HUES48 (cell line): ENCODE data around the gene RABL3.
"Not testable (repeated sequence)": the region's sequence is repeated elsewhere in the genome, so short reads cannot be mapped to it uniquely, and the experiment has no call there.

Source experiments
- H3K27ac ChIP-seq: one replicate; pipeline ENCODE4 v1.7.0; 2013; ENCODE audit warnings: low read depth, low read length, inconsistent platforms
- H3K27me3 ChIP-seq: 2 replicates; pipeline ENCODE4 v1.6.1; 2013; ENCODE audit warnings: mild to moderate bottlenecking, low read length; ENCODE audit not compliant: control insufficient read depth, insufficient read depth
- H3K36me3 ChIP-seq: 2 replicates; pipeline ENCODE4 v1.6.1; 2013; ENCODE audit warnings: low read length; ENCODE audit not compliant: control insufficient read depth, insufficient read depth
- H3K4me1 ChIP-seq: 2 replicates; pipeline ENCODE4 v1.6.1; 2013; ENCODE audit warnings: mild to moderate bottlenecking, low read length; ENCODE audit not compliant: control insufficient read depth, insufficient read depth
- H3K4me3 ChIP-seq: 2 replicates; pipeline ENCODE4 v1.5.1; 2013; ENCODE audit warnings: mild to moderate bottlenecking, low read depth, low read length
- H3K9ac ChIP-seq: 2 replicates; pipeline ENCODE4 v1.6.1; 2013; ENCODE audit warnings: mild to moderate bottlenecking, low read depth, low read length, moderate library complexity
- H3K9me3 ChIP-seq: 2 replicates; pipeline ENCODE4 v1.6.1; 2013; ENCODE audit warnings: low read length; ENCODE audit not compliant: control insufficient read depth, insufficient read depth

The RABL3 gene

DNA sequence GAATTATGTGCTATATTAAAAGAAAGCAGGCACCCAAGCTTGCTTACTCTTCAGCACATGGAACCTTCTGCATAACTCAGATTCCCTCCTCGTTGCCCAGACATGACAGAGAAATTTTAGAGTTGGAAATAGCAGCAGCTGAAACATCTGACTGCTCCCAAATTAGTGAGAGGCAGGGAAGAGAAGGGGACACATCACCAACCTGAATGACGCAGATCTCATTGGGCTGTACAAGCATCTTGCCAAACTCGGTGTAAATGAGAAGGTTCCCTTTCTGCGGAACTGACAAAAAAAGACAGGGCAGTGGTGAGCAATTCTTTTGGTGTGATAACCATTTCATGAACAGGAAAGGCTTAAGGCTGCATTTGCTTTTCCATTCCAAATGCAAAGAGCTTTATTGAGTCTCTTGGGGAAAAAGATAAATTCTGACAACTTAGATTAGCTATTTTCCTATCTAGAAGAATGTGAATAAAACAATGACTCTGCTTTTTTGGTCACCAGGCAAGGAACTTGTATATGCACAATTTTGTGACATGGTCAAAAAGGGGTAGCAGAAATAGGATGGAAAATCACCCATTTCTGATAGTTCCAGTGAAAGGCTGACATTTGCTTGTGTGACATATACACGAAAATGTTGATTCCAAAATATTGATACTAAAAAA, 95.4 kb downstream of the RABL3 start:
- H3K27me3 ChIP-seq, result no peaks in the 10 kb centered on the region
- no peak overlapping the region for H3K4me3 ChIP-seq
- no peaks in the 10 kb centered on the region for H3K4me1 ChIP-seq
- H3K27ac ChIP-seq, result no peak overlapping the region
- H3K9ac ChIP-seq, result no peak overlapping the region
- no peaks in the 10 kb centered on the region for H3K9me3 ChIP-seq
- no peaks in the 10 kb centered on the region for H3K36me3 ChIP-seq

DNA sequence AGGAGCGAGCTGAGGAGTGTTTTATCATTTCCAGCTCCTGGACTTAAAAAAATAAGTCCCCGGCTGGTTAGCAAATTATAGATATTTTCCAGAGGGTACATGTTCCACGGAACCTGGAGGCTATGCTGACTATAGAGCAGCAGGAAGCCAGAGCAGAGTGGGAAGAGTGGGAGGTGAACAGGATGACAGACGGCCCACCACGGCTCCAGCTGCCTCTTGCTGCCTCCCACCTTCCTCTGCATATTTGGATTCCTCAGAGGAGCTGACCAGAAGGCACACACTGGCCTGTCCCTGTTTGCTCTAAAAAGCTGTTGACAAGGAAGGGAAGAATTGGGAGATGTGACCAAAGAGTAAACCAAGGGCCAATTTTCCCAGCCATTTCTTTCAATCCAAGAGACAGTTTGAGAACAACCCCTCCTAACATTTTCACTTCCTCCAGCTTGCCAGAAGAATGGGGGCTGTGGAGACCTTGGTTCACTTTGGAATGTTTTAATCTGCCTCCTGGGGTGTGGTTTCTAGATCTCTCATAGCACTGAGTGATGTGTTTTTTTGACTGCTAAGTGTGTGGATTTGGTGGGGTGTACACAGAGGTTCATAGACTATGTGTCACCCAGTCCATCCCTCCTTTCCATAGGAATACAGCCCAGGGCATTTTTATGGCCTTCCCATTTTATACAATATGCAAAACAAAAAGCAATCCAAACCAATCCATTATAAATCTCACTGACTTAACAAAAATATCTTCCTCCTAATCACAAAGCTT, 97.1 kb downstream of the RABL3 start:
- no peaks in the 10 kb centered on the region for H3K27me3 ChIP-seq
- H3K9me3 ChIP-seq, result no peaks in the 10 kb centered on the region
- no peak overlapping the region for H3K4me3 ChIP-seq
- no peak overlapping the region for H3K9ac ChIP-seq
- no peaks in the 10 kb centered on the region for H3K4me1 ChIP-seq
- no peak overlapping the region for H3K27ac ChIP-seq
- no peaks in the 10 kb centered on the region for H3K36me3 ChIP-seq

DNA sequence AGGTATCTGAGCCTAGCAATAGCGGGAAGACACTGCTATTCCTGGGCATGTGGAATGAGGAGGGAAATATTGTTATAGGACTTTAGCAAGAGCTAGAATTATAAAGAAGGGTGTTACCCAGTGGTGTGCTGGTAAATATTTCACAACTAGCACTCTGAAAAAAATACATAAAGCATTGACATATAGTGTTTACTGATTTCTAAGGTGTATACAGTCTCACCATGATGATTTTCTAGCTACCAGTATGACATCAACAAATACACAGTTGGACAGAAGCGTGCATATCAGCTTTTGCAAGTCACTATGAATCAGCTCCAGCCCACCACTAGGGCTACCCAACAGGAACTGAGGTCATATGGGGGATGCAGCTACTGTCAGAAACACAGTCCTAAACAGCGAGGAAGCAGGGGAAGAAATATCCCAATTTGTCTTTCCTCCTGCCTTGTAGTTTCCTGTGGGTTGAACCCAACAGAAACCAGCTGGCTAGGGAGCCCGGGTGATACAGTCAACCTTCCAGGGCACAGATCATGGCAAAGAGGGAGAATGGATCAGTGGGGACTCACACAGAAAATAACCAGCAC, 99.9 kb downstream of the RABL3 start:
- H3K27ac ChIP-seq, result no peak overlapping the region

DNA sequence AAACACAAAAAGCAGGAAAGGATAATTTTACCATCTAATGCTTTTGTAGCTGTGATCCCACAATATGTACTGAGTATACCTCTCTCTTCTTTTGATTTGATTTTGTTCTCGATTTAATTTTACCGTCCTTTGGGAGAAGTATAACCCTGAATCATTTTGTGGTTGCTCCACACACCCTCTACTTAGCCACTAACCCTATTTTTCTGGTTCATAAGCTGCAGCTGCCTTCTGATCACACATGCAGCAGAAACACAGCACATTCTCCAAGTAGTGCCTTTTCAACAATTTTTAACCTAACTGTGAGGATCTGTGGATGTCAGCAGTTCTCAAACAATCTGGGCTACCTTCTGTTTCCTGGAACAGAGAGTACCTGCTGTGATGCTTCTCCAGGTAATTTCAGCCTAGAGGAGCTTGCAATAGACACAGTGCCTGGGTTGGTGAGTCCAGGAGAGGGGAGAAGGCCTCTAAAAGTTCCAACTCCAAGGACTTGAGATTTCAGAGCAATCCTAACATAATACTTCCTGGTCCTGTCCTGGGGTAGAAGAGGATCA, 100.5 kb downstream of the RABL3 start:
- Histone ChIP-seq H3K27me3 (no peaks in the 10 kb centered on the region), H3K36me3 (no peaks in the 10 kb centered on the region), H3K27ac (no peak overlapping the region), H3K4me1 (no peaks in the 10 kb centered on the region), H3K9ac (no peak overlapping the region), H3K9me3 (no peaks in the 10 kb centered on the region), H3K4me3 (no peak overlapping the region)

More for the DNA sequence above, 99.9 kb downstream of the RABL3 start:
- no peaks in the 10 kb centered on the region for H3K9me3 ChIP-seq
- H3K36me3 ChIP-seq, result no peaks in the 10 kb centered on the region
- H3K4me3 ChIP-seq, result no peak overlapping the region
- no peak overlapping the region for H3K9ac ChIP-seq
- H3K4me1 ChIP-seq, result no peaks in the 10 kb centered on the region
- no peaks in the 10 kb centered on the region for H3K27me3 ChIP-seq

DNA sequence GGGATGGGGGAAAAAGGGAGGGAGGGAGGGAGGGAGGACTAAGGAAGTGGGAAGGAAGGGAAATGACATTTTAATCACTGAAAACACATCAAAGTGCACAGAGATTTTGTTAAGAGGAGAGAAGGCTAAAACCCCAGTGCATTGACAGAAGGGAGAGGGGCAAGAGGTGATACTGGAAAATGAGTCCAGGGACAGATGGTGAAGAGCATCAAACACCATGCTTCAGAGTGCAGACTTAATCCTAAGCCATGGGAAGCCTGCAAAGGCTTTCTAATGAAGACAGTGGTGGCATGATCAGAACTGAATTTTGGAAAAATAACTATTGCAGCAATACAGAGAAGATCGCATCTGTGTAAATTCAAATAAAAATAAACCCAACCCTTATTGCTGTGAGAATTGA, 102.1 kb downstream of the RABL3 start:
- Histone ChIP-seq H3K9ac (no peak overlapping the region), H3K27ac (no peak overlapping the region), H3K4me3 (no peak overlapping the region), H3K4me1 (no peaks in the 10 kb centered on the region), H3K9me3 (no peaks in the 10 kb centered on the region), H3K36me3 (no peaks in the 10 kb centered on the region), H3K27me3 (no peaks in the 10 kb centered on the region)

DNA sequence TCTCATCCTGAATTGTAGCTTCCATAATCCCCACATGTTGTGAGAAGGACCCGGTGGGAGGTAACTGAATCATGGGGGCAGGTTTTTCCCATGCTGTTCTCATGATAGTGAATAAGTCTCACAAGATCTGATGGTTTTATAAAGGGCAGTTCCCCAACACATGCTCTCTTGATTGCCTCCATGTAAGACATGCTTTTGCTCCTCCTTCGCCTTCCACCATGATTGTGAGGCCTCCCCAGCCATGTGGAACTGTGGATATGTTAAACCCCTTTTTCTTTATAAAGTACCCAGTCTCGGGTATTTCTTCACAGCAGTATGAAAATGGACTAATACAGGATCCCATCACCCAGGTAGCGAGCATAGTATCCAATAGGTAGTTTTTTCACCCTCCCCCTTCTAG, 103.5 kb downstream of the RABL3 start:
- H3K9me3 ChIP-seq, H3K27ac ChIP-seq, H3K9ac ChIP-seq, H3K4me3 ChIP-seq, H3K4me1 ChIP-seq, H3K36me3 ChIP-seq, H3K27me3 ChIP-seq: not testable (repeated sequence)

DNA sequence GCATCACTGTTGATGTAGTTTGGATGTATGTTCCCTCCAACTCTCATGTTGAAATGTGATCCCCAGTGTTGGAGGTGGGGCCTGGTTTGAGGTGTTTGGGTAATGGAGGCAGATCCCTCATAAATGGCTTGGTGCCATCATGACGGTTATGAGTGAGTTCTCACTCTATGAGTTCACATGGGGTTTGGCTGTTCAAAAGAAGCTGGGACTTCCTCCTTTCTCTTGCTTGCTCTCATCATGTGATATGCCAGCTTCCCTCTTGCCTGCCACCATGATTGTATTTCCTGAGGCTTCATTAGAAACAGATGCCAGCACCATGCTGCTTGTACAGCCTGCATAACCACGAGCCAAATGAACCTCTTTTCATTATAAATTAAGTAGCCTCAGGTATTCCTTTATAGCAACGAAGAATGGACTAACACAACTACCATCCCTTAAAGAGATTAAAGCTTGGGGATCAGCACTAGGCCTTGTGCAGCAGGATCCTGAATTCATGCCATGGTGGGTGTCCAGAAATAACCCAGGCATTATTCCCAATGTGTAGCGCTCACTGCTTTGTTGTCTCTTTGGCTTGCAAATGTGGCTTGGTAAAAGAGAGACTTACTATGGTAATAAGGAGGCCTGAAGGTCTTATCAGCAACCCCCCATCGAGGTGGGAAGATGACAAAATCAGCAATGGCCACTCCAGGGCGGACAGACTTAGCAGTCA, 104.3 kb downstream of the RABL3 start:
- no peak overlapping the region for H3K4me3 ChIP-seq
- no peaks in the 10 kb centered on the region for H3K27me3 ChIP-seq
- H3K9ac ChIP-seq, result no peak overlapping the region
- no peak overlapping the region for H3K27ac ChIP-seq
- H3K4me1 ChIP-seq, result no peaks in the 10 kb centered on the region
- H3K36me3 ChIP-seq, result no peaks in the 10 kb centered on the region
- H3K9me3 ChIP-seq, result no peaks in the 10 kb centered on the region

DNA sequence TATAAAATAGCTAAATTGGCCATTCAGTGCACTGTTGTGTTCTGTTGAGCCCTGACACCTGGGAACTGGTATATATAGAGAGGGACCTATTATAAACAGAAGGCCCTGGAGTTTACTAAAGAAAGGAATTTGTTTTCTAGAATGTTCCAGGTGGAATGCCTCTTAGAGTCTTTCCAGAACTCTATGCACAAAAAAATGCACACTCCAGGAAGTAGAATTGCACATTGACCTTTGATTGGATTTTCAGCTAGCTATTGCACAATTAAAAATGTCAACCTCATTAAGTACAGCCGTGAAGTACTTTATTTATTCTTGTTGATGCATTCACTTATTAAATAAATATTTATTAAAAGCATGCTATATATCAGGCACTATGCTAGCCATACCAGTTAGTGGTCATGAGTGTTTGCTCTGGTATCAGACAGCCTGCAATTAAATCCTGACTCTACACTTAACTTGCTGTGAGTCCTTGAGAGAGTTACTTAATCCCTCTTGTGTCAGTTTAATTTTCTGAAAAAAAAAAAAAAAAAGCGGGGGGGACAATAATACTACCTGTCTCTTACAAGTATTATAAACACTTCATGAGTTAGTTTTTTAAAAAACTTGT, 105.4 kb downstream of the RABL3 start:
- Histone ChIP-seq H3K27me3 (no peaks in the 10 kb centered on the region), H3K4me3 (no peak overlapping the region), H3K36me3 (no peaks in the 10 kb centered on the region), H3K9me3 (no peaks in the 10 kb centered on the region), H3K9ac (no peak overlapping the region), H3K27ac (no peak overlapping the region), H3K4me1 (no peaks in the 10 kb centered on the region)
